Measurements from ENCODE around the gene BCAS3.

GRCh38 chr17:60916043-60916442 lies 238.4 kb downstream of the BCAS3 start:
- TF ChIP-seq POLR2A (IDR thresholded peaks at IDR 0.05): no peak
- TF ChIP-seq, protein P1, sequence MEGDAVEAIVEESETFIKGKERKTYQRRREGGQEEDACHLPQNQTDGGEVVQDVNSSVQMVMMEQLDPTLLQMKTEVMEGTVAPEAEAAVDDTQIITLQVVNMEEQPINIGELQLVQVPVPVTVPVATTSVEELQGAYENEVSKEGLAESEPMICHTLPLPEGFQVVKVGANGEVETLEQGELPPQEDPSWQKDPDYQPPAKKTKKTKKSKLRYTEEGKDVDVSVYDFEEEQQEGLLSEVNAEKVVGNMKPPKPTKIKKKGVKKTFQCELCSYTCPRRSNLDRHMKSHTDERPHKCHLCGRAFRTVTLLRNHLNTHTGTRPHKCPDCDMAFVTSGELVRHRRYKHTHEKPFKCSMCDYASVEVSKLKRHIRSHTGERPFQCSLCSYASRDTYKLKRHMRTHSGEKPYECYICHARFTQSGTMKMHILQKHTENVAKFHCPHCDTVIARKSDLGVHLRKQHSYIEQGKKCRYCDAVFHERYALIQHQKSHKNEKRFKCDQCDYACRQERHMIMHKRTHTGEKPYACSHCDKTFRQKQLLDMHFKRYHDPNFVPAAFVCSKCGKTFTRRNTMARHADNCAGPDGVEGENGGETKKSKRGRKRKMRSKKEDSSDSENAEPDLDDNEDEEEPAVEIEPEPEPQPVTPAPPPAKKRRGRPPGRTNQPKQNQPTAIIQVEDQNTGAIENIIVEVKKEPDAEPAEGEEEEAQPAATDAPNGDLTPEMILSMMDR (IDR thresholded peaks at IDR 0.05): no peak

All from heart left ventricle (tissue), 13 donors.